ENCODE measurements around the gene WDR35.

DNA sequence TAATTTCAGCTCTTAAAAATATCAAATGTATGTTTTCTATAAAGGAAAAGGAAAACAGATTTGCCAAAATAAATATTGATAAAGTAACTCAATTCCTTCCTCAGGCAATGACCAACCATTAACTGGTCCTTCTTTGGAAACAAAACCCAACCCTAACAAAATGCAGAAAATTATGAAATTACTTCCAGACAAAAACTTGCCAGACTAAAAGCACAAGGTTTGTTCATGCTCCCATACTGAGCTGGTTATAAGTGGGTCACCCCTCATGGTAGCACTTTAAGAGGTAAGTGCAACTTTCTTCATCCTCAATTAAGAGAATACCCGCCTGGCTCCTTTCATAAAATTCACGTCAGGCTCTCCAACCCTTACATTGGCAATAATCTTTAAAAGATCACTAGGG is 57.0 kb downstream of the WDR35 start:
- TF ChIP-seq EZH2 (IDR thresholded peaks at IDR 0.05; ENCODE audit: low read length, unreplicated experiment) (no peak), EZH2phosphoT487 (IDR thresholded peaks at IDR 0.05; ENCODE audit: borderline replicate concordance, low read length) (no peak)
- TF ChIP-seq, protein P1, sequence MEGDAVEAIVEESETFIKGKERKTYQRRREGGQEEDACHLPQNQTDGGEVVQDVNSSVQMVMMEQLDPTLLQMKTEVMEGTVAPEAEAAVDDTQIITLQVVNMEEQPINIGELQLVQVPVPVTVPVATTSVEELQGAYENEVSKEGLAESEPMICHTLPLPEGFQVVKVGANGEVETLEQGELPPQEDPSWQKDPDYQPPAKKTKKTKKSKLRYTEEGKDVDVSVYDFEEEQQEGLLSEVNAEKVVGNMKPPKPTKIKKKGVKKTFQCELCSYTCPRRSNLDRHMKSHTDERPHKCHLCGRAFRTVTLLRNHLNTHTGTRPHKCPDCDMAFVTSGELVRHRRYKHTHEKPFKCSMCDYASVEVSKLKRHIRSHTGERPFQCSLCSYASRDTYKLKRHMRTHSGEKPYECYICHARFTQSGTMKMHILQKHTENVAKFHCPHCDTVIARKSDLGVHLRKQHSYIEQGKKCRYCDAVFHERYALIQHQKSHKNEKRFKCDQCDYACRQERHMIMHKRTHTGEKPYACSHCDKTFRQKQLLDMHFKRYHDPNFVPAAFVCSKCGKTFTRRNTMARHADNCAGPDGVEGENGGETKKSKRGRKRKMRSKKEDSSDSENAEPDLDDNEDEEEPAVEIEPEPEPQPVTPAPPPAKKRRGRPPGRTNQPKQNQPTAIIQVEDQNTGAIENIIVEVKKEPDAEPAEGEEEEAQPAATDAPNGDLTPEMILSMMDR (conservative IDR thresholded peaks at IDR 0.05; ENCODE audit: low read depth, low read length): no peak
